Dermis microvascular lymphatic vessel endothelial cell (primary cell): ENCODE data around the gene SLC35B4. TPM values are rescaled to one million over a fixed set of nuclear protein-coding genes. Genes with fewer than 3 reads are reported as not detected.

Experiments
- DNase-seq, 2 donors: peaks; one replicate each; pipeline versions ENCODE4 v3.0.0 to v3.0.0-alpha.2; 2010; ENCODE audit warnings: low read depth in 2 of 2
- total RNA-seq: library from RNA; depleted of rRNA; stranded (reverse); fragments of >200 nt; gene quantifications from 2 replicates; pipeline ENCODE4 v1.2.1, GENCODE V29; 2014

SLC35B4 gene
- total RNA-seq, 1 donor from 2014 or later = 10.8 TPM

- DNase-seq = no peak
Observed at GRCh38 chr7:134293002-134293740, 23.6 kb downstream of the SLC35B4 start.

- DNase-seq = no peak
Observed at GRCh38 chr7:134290286-134290685, 26.4 kb downstream of the SLC35B4 start.

- no peak for DNase-seq
Observed at GRCh38 chr7:134289841-134290240, 26.9 kb downstream of the SLC35B4 start.

DNA sequence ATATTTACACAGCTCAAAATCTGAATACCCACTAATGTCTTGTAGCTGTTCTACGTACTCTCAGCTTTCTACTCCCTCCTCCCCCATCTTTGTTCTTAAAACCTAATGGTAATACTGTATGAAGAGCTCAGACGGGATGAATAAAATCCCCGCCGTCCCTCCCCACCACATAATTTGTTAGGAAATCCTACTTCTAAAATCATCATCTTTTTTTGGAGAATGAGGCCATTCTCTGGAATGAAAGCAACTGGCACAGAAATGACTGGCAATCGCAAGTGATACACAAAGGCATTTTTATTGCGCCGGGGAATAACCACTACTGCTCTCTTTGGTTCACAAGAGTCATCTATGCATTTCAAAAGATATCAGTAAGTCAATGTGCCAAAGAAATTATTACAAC lies 27.3 kb downstream of the SLC35B4 start:
- DNase-seq = no peak

GRCh38 chr7:134287916-134288659 lies 28.6 kb downstream of the SLC35B4 start:
- DNase-seq = no peak

GRCh38 chr7:134284952-134285351 lies 31.8 kb downstream of the SLC35B4 start:
- DNase-seq = no peak

DNA sequence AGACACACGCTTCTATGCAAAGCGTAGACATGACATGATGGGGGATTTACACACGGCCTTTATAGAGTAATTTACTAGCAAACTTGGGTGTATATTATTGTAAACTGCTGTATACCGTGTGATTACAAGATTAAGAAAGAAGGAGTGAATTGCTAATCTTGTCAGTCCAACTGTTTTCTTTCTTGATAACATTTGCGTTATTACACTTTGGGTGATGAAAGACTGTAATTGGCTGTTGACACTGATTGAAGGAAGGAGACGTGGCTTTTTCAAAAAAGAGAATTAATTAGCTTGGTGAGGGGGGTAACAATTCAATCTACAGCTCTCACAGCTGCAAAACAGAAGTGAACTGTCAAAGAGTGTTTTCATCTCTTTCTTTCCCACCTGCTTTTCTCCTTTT lies 32.7 kb downstream of the SLC35B4 start:
- DNase-seq = no peak

- peak in 1 of 2 donors; percentile 1 for DNase-seq
Observed at GRCh38 chr7:134280508-134280907, 36.2 kb downstream of the SLC35B4 start.

- DNase-seq = no peak
Observed at GRCh38 chr7:134279898-134280297, 36.8 kb downstream of the SLC35B4 start.

DNA sequence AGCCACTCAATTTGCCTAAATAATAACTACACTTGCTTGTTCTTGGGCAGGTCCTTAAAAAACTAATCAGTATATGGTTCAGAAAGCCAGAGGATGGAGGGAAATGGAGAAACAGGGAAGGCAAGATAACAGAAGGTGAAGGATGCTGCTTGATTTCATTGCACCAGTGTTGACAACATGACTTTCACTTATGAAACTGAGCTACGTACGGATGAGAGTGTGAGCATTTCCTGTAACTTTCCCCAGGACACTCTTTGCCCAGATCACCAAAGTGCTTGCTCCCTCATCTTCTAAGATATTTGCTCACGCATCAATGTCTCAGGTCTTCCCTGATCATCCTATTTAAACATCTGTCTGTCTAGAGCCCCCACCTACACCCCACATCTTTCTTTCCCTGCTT lies 37.4 kb downstream of the SLC35B4 start:
- no peak for DNase-seq

GRCh38 chr7:134278502-134279153 lies 38.1 kb downstream of the SLC35B4 start:
- no peak for DNase-seq

DNA sequence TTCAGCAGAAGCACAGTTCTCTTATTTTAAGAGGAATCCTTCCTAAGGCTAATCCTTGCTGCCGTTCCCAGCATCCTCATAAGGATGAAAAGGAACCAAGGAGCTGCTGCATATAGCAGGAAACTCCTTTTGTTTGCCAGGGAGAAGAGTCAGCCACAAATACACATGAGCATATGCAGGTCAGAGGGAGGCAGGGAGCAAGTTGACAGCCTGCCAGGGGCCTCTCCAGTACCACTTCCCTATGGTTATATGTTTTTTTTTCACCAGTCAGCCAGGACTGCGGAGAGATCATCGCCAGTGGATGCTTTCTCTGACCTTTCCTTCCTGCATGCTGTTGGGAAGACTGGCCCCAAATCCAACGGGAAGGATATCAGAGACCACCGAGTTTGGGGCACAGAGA lies 39.8 kb downstream of the SLC35B4 start:
- DNase-seq = peak in 1 of 2 donors; percentile 12

DNA sequence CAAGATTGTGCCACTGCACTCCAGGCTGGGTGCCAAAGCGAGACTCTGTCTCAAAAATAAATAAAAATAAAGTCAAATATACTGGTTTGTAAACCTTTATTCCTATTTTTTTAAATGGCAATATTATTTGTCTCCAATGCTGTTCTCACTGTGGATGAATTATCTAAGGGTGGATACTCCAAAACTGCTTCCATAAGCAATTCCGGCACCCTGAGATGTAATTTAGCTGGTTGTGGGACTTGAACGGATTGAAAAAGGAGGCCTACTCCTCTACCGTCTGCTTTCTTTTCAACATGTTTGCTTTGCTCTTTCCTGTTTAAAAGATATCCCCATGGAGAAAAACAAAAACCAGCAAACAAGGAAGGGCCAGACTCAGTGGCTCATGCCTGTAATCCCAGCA lies 54.4 kb downstream of the SLC35B4 start:
- DNase-seq = no peak

- no peak for DNase-seq
Observed at GRCh38 chr7:134255814-134256213, 60.9 kb downstream of the SLC35B4 start.

DNA sequence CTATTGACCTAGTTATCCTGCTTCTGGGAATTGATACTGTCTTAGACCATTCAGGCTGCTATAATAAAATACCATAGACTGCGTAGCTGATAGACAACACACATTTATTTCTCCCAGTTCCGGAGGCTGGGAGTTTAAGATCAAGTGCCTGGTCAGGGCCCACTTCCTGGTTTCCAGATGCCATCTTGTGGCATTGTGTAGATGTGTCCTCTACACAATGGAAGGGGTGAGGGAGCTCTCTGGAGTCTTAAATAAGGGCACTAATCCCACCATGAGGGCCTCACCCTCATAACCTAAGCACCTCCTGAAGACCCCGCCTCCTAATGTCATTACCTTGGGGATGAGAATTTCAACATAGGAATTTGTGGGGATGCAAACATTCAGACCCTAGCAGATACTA lies 62.4 kb downstream of the SLC35B4 start:
- peak in 1 of 2 donors; percentile 11 for DNase-seq

DNA sequence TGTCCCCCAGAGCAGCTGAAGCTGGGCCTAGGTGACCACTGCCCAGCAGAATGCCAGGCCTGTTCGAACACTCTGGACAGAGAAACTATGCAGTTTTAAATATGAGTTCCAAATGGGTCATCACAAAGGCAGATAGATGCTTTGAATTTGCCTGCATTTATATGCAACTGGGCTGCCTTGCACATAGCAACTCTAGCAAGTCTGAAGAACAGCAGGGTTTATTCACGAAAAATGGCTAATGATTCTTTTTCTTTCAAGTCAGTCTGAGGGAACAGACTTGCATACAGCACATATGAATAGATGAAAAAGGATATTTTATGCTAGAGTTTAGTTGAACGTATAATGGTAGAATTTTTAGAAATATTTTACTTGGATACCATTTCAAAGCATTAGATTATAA lies 68.5 kb downstream of the SLC35B4 start:
- no peak for DNase-seq

DNA sequence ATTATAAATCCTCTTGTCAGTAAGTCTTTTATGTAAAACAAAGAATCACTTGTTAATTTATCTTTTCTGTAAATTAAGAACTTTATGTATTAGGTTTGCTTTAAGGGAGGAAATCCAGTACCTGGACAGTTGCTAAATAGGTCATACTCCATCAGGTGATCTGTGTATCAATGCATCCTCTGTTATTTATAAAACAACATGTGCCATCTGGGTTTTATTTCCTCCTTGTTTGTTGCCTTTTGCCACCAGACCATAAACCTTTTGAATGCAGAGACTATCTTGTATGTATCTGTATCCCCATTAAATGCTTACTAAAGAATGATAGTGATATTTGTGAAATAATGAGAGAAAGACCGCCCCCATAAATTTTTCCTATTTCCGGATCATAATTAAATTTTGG lies 70.0 kb downstream of the SLC35B4 start:
- DNase-seq = no peak

DNA sequence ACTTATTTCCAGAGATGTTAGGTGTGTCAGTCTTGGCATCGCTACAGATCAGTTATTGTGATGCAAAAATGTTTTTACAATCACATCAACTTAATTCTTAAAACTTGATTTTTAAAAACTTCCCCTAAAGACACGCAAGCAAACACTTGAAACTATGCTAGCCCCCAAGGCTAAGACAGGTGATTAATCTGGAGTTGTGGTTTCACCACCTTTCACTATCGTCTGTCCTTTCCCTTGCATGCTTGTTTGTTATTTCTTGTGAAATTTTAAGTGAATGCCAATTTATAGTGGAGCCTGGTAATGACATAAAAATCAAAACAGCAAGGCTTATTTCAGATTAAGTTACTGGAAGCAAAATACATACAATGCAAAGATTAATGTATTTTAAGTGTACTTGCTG lies 70.4 kb downstream of the SLC35B4 start:
- no peak for DNase-seq

- DNase-seq = no peak
Observed at GRCh38 chr7:134245253-134245652, 71.5 kb downstream of the SLC35B4 start.
